Measurements from ENCODE around the gene WWP2. TPM values are rescaled to one million over a fixed set of nuclear protein-coding genes. Genes with fewer than 3 reads are reported as not detected.

The WWP2 gene
- total RNA-seq, 4 donors from 2014 or later: 26.9 to 50.9 (median 43.9) TPM

- intact Hi-C loops (cut with DNase I; ENCODE audit: low total_unique reads): no loop called here
- WGBS, 2 donors: 91 to 92% methylated on average over 13 of the region's 13 CpGs
- TF ChIP-seq POLR2A (IDR thresholded peaks at IDR 0.05): no peak
- TF ChIP-seq, protein P1, sequence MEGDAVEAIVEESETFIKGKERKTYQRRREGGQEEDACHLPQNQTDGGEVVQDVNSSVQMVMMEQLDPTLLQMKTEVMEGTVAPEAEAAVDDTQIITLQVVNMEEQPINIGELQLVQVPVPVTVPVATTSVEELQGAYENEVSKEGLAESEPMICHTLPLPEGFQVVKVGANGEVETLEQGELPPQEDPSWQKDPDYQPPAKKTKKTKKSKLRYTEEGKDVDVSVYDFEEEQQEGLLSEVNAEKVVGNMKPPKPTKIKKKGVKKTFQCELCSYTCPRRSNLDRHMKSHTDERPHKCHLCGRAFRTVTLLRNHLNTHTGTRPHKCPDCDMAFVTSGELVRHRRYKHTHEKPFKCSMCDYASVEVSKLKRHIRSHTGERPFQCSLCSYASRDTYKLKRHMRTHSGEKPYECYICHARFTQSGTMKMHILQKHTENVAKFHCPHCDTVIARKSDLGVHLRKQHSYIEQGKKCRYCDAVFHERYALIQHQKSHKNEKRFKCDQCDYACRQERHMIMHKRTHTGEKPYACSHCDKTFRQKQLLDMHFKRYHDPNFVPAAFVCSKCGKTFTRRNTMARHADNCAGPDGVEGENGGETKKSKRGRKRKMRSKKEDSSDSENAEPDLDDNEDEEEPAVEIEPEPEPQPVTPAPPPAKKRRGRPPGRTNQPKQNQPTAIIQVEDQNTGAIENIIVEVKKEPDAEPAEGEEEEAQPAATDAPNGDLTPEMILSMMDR (IDR thresholded peaks at IDR 0.05): no peak
- DNase-seq (ENCODE audit: low spot score in 2 of 2): no peak
- H3K4me3 ChIP-seq (ENCODE audit: low read depth, poor library complexity, severe bottlenecking): no peak overlapping the region
These were observed 96.3 kb downstream of the WWP2 start for GRCh38 chr16:69858191-69859104.

DNA sequence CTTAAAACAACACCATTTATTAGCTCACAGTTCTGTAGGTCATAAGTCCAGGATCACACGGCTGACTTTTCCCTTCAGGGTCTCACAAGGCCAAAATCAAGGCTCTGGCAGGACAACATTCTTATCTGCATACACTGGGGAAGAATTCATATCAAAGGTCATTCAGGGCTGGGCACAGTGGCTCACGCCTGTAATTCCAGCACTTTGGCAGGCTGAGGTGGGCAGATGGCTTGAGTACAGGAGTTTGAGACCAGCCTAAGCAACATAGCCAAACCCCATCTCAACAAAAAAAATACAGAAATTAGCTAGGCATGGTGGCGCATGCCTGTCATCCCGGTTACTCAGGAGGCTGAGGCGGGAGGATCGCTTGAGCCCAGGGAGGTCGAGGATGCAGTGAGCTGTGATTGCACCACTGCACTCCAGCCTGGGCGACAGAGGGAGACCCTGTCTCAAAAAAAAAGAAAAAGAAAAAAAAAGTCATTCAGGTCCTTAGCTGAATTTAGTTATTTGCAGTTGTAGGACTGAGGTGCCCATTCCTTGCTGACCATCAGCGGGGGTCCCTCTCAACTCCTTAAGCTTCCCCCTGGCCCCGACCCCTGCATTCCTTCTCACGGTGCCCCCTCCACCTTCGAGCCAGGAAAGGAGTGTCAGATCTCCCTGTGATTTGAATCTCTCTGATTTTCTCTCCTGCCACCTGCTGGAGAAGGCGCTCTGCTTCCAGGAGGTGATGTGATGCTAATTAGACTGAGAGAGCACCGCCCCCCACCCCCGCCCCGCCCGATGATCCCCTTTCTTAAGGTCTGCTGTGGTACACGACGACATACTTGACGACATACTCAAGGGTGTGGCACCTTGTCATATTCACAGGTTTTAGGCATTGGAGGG, 97.2 kb downstream of the WWP2 start:
- TF ChIP-seq POLR2A (IDR thresholded peaks at IDR 0.05): no peak
- TF ChIP-seq, protein P1 (IDR thresholded peaks at IDR 0.05): peak in 1 of 3 donors; percentile 44
- DNase-seq (ENCODE audit: low spot score in 2 of 2): no peak
- H3K4me3 ChIP-seq (ENCODE audit: low read depth, poor library complexity, severe bottlenecking): no peak overlapping the region
- 63 to 66% methylated on average over 20 of the region's 20 CpGs for WGBS, 2 donors
- intact Hi-C loops (cut with DNase I; ENCODE audit: low total_unique reads): no loop called here

GRCh38 chr16:69860233-69861231, 98.4 kb downstream of the WWP2 start:
- no peak overlapping the region for H3K4me3 ChIP-seq (ENCODE audit: low read depth, poor library complexity, severe bottlenecking)
- intact Hi-C loops (cut with DNase I; ENCODE audit: low total_unique reads): no loop called here
- no peak for DNase-seq (ENCODE audit: low spot score in 2 of 2)
- TF ChIP-seq, protein P1 (IDR thresholded peaks at IDR 0.05): no peak
- no peak for TF ChIP-seq POLR2A (IDR thresholded peaks at IDR 0.05)
- WGBS, 2 donors: 87 to 90% methylated on average over 9 of the region's 9 CpGs

DNA sequence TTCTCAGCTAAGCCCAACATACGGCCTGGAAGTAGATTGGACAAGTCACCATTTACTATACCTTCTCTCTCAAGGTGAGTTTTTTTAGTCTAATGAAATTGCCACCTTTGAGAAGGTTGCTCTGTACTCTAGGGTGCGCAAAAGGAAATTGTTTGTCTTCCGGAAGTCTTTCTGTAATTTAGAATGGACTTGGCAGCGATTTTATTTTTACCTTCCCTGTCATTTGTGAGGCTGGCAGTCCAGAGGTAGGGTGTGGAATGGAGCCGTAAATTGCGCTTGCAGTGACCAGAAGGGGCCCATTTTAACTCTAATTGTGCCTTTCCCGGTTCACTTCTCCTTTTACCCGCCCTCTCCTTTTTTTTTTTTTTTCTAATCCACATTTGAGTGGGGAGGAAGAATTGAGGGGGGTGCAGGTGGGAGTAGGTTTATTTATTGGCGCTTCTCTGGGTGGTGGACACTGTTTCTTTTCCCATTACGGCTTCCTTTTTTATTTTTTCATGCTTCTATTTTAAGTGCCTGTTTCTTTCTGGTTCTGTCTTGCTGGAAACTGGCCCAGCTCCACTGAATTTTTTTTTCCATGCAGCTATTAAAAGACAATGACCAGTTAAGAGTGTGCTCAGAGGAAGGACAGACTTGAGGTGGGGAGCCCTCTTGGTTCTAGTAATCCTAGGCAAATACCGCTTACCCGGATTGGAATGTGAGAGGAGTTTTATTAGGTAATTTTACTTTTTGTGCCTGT, 99.3 kb downstream of the WWP2 start:
- peak in 1 of 2 donors; percentile 36 for DNase-seq (ENCODE audit: low spot score in 2 of 2)
- WGBS, 2 donors: 49 to 51% methylated on average over 12 of the region's 12 CpGs
- no peak overlapping the region for H3K4me3 ChIP-seq (ENCODE audit: low read depth, poor library complexity, severe bottlenecking)
- intact Hi-C loops (cut with DNase I; ENCODE audit: low total_unique reads): no loop called here
- TF ChIP-seq, protein P1 (IDR thresholded peaks at IDR 0.05): no peak
- TF ChIP-seq POLR2A (IDR thresholded peaks at IDR 0.05): no peak
